KMS-11 (cell line): ENCODE measurements around the gene LCN1.

Experiments used
- H2AFZ ChIP-seq: fragments of 200-600 bp; sonication (generic); 2 replicates; pipeline ENCODE4 v1.6.1; 2016; ENCODE audit warnings: antibody characterized with exemption, mixed run types, low read depth
- H3K27ac ChIP-seq: fragments of 200-600 bp; sonication (generic); 2 replicates; pipeline ENCODE4 v1.6.1; 2016; ENCODE audit warnings: mild to moderate bottlenecking, mixed run types
- H3K27me3 ChIP-seq: fragments of 200-600 bp; sonication (generic); 2 replicates; pipeline ENCODE4 v1.6.1; 2017; ENCODE audit warnings: mild to moderate bottlenecking, low read depth, mixed run types, moderate library complexity; ENCODE audit not compliant: insufficient read depth
- H3K36me3 ChIP-seq: fragments of 200-600 bp; sonication (generic); 2 replicates; pipeline ENCODE4 v1.6.1; 2017; ENCODE audit warnings: mild to moderate bottlenecking, mixed run types; ENCODE audit not compliant: insufficient read depth
- H3K4me1 ChIP-seq: fragments of 200-600 bp; sonication (generic); 2 replicates; pipeline ENCODE4 v1.6.1; 2016; ENCODE audit warnings: mild to moderate bottlenecking, low read depth, mixed run types; ENCODE audit not compliant: poor library complexity, severe bottlenecking
- H3K4me2 ChIP-seq: fragments of 200-600 bp; sonication (generic); 2 replicates; pipeline ENCODE4 v1.7.0; 2016; ENCODE audit warnings: mild to moderate bottlenecking, mixed run types
- H3K4me3 ChIP-seq: fragments of 200-600 bp; sonication (generic); IDR thresholded peaks from 2 replicates; pipeline ENCODE4 v1.6.1; 2017; ENCODE audit warnings: low read depth, low read length, mixed read lengths; ENCODE audit not compliant: insufficient read depth
- H3K79me2 ChIP-seq: fragments of 200-600 bp; sonication (generic); 2 replicates; pipeline ENCODE4 v1.6.1; 2016; ENCODE audit warnings: low read depth, mixed run types; ENCODE audit not compliant: insufficient read depth
- H3K9ac ChIP-seq: fragments of 200-600 bp; sonication (generic); 2 replicates; pipeline ENCODE4 v1.6.1; 2016; ENCODE audit warnings: mild to moderate bottlenecking, mixed run types
- H4K20me1 ChIP-seq: fragments of 200-600 bp; sonication (generic); 2 replicates; pipeline ENCODE4 v1.6.1; 2016; ENCODE audit warnings: mild to moderate bottlenecking, mixed run types; ENCODE audit not compliant: insufficient read depth
- CTCF ChIP-seq: fragments of 200-600 bp; sonication (generic); conservative IDR thresholded peaks from 2 replicates; pipeline ENCODE4 v1.6.1; 2017; ENCODE audit warnings: low read depth, mild to moderate bottlenecking, antibody characterized with exemption, low read length, moderate library complexity, mixed read lengths

The LCN1 gene

GRCh38 chr9:135562235-135562745 is 41.0 kb downstream of the LCN1 start:
- Histone ChIP-seq H3K4me2 (no peak overlapping the region), H3K4me1 (no peaks in the 10 kb centered on the region), H2AFZ (no peak overlapping the region), H3K9ac (no peak overlapping the region), H3K4me3 (no peak overlapping the region), H3K27ac (no peak overlapping the region), H3K79me2 (no peaks in the 10 kb centered on the region), H3K36me3 (no peaks in the 10 kb centered on the region), H4K20me1 (no peaks in the 10 kb centered on the region), H3K27me3 (peaks cover 23% of the 10 kb centered on the region; the same call in 1 of the 2 replicates)
- no peak for TF ChIP-seq CTCF

GRCh38 chr9:135563039-135563476 is 41.8 kb downstream of the LCN1 start:
- Histone ChIP-seq H3K9ac (no peak overlapping the region), H2AFZ (no peak overlapping the region), H3K79me2 (no peaks in the 10 kb centered on the region), H3K4me2 (no peak overlapping the region), H3K4me1 (no peaks in the 10 kb centered on the region), H3K27ac (no peak overlapping the region), H3K27me3 (peaks cover 20% of the 10 kb centered on the region; the same call in 1 of the 2 replicates), H4K20me1 (no peaks in the 10 kb centered on the region), H3K4me3 (no peak overlapping the region), H3K36me3 (no peaks in the 10 kb centered on the region)
- TF ChIP-seq CTCF: no peak

GRCh38 chr9:135563858-135564257 is 42.6 kb downstream of the LCN1 start:
- no peak for TF ChIP-seq CTCF

GRCh38 chr9:135565141-135565628 is 43.9 kb downstream of the LCN1 start:
- no peak for TF ChIP-seq CTCF
- no peak overlapping the region for H3K4me2 ChIP-seq
- H3K36me3 ChIP-seq: no peaks in the 10 kb centered on the region
- H3K4me1 ChIP-seq: no peaks in the 10 kb centered on the region
- peaks cover 27% of the 10 kb centered on the region; the same call in 1 of the 2 replicates for H3K27me3 ChIP-seq
- no peak overlapping the region for H3K4me3 ChIP-seq
- no peak overlapping the region for H3K27ac ChIP-seq
- no peaks in the 10 kb centered on the region for H4K20me1 ChIP-seq
- H2AFZ ChIP-seq: no peak overlapping the region
- H3K9ac ChIP-seq: no peak overlapping the region
- no peaks in the 10 kb centered on the region for H3K79me2 ChIP-seq

More at GRCh38 chr9:135563858-135564257, 42.6 kb downstream of the LCN1 start:
- Histone ChIP-seq H3K27me3 (peaks cover 27% of the 10 kb centered on the region; the same call in 1 of the 2 replicates), H3K9ac (no peak overlapping the region), H3K36me3 (no peaks in the 10 kb centered on the region), H4K20me1 (no peaks in the 10 kb centered on the region), H3K4me2 (no peak overlapping the region), H3K27ac (no peak overlapping the region), H3K4me1 (no peaks in the 10 kb centered on the region), H2AFZ (no peak overlapping the region), H3K79me2 (no peaks in the 10 kb centered on the region), H3K4me3 (no peak overlapping the region)
